GM12878 (cell line): Measurements from ENCODE around the gene ASCC1.

Source experiments
- CREB1 ChIP-seq: IDR thresholded peaks from 2 replicates; pipeline ENCODE4 v1.6.1; 2012; ENCODE audit warnings: low read depth, mild to moderate bottlenecking, inconsistent platforms
- E4F1 ChIP-seq: fragments of 450-650 bp; IDR thresholded peaks from 2 replicates; pipeline ENCODE4 v1.6.1; 2018; ENCODE audit warnings: borderline replicate concordance, mild to moderate bottlenecking; ENCODE audit not compliant: partially characterized antibody
- JUND ChIP-seq: IDR thresholded peaks from 2 replicates; pipeline ENCODE4 v1.6.1; 2012; ENCODE audit warnings: low read depth, mild to moderate bottlenecking, low read length, improper control_type of control experiment, moderate library complexity
- MLLT1 ChIP-seq: fragments of 450-650 bp; IDR thresholded peaks from 2 replicates; pipeline ENCODE4 v1.6.1; 2016; ENCODE audit warnings: mild to moderate bottlenecking
- POLR2A ChIP-seq: IDR thresholded peaks from 2 replicates; pipeline ENCODE4 v1.6.1; 2011; ENCODE audit warnings: low read depth, mild to moderate bottlenecking, low read length
- ZSCAN29 ChIP-seq: fragments of 450-650 bp; IDR thresholded peaks from 2 replicates; pipeline ENCODE4 v1.6.1; 2017; ENCODE audit warnings: mild to moderate bottlenecking, moderate library complexity

GRCh38 chr10:72239409-72239808 lies 23.3 kb upstream of the ASCC1 start:
- no peak for TF ChIP-seq CREB1
- TF ChIP-seq JUND = no peak
- TF ChIP-seq MLLT1 = no peak
- no peak for TF ChIP-seq E4F1
- TF ChIP-seq POLR2A = no peak
- no peak for TF ChIP-seq ZSCAN29
